Stomach smooth muscle (tissue), 2 donors: ENCODE data around the gene SLC35C1.
"Not testable (repeated sequence)": the region's sequence is repeated elsewhere in the genome, so short reads cannot be mapped to it uniquely, and the experiment has no call there.

ENCODE experiments used
- H3K27ac ChIP-seq: one replicate; pipeline ENCODE4 v1.7.0; 2013; ENCODE audit warnings: mild to moderate bottlenecking, low read length, inconsistent platforms
- H3K27me3 ChIP-seq, 2 donors: one replicate each; pipeline ENCODE4 v1.7.0; 2013; ENCODE audit warnings: low read length in 2 of 2; ENCODE audit not compliant: insufficient read depth in 2 of 2, control insufficient read depth in 1 of 2
- H3K36me3 ChIP-seq, 2 donors: one replicate each; pipeline ENCODE4 v1.7.0; 2013; ENCODE audit warnings: low read length in 2 of 2; ENCODE audit not compliant: control insufficient read depth in 2 of 2, insufficient read depth in 2 of 2
- H3K4me1 ChIP-seq: one replicate; pipeline ENCODE4 v1.7.0; 2013; ENCODE audit warnings: low read length; ENCODE audit not compliant: control insufficient read depth, insufficient read depth
- H3K4me3 ChIP-seq, 2 donors: one replicate each; pipeline ENCODE4 v1.7.0; 2013; ENCODE audit warnings: low read length in 2 of 2
- H3K9ac ChIP-seq, 2 donors: one replicate each; pipeline ENCODE4 v1.7.0; 2013; ENCODE audit warnings: low read length in 2 of 2, mild to moderate bottlenecking in 1 of 2
- H3K9me3 ChIP-seq, 2 donors: one replicate each; pipeline ENCODE4 v1.7.0; 2013; ENCODE audit warnings: low read length in 2 of 2; ENCODE audit not compliant: control insufficient read depth in 2 of 2
- donor health status: healthy.
- donor health status: Pancreatic carcinoma.

The SLC35C1 gene

DNA sequence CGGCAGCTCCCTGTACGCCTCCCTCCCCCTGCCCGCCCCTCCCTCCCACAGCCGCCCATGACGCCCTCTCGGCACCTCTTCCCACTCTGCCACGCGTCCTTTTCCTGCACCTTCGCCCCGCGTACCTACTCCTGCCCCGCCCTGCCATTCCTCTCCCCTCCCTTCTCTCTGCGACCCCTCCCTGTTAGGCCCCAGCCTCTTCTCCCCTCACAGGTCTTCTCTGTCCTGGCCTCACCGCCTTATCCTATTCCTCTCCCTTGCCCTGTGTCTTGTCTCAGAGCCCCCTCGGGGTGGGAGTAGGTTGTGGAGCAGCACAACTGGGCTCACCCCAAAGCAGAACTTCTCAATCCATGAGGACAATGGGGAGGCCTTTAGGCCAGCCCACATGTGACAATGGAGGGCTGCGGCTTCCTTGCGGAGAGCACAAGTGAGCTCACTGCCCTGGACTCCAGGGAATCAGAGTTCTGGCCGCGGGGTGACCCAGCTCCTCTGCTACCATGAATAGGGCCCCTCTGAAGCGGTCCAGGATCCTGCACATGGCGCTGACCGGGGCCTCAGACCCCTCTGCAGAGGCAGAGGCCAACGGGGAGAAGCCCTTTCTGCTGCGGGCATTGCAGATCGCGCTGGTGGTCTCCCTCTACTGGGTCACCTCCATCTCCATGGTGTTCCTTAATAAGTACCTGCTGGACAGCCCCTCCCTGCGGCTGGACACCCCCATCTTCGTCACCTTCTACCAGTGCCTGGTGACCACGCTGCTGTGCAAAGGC, 539 bp downstream of the SLC35C1 start:
- Histone ChIP-seq H3K27ac (peak overlapping the region; percentile 53), H3K27me3 (no peaks in the 10 kb centered on the region), H3K36me3 (peaks cover 0 to 4% of the 10 kb centered on the region in 2 donors), H3K9me3 (no peaks in the 10 kb centered on the region), H3K9ac (peak overlapping the region; percentile 78 to 83), H3K4me1 (peaks cover 36% of the 10 kb centered on the region), H3K4me3 (peak overlapping the region; percentile 91 to 92)

DNA sequence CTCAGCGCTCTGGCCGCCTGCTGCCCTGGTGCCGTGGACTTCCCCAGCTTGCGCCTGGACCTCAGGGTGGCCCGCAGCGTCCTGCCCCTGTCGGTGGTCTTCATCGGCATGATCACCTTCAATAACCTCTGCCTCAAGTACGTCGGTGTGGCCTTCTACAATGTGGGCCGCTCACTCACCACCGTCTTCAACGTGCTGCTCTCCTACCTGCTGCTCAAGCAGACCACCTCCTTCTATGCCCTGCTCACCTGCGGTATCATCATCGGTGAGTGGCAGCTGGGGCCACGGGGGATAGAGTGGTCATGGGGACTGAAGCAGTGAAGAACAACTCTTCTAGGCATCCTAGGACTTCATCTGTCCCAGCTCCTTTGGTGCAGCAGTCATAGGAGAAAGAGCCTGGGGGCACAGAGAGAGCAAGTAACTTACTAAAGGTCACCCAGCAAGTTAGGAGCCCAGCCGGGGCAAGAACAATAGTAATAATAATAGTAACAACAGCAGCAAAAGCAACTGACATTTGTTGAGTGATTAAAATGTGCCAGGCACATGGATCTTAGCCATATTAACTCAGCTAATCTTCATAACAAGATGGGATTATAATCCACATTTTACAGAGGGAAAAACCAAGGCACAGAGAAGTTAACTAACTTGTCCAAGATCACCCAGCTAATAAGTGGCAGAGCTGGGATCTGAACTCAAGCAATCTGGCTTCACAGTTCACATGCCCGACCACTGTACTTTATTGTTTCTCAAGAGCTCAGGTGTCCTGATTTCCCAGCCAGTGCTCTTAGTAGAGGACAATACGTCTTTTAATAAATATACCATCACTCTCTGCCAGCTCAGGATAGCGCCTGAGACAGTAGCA, 1.4 kb downstream of the SLC35C1 start:
- Histone ChIP-seq H3K27me3 (no peaks in the 10 kb centered on the region), H3K36me3 (peaks cover 0 to 6% of the 10 kb centered on the region in 2 donors), H3K27ac (no peak overlapping the region), H3K9me3 (no peaks in the 10 kb centered on the region), H3K4me3 (peak overlapping the region; percentile 91 to 92), H3K4me1 (peaks cover 36% of the 10 kb centered on the region), H3K9ac (peak overlapping the region; percentile 78 to 83)

DNA sequence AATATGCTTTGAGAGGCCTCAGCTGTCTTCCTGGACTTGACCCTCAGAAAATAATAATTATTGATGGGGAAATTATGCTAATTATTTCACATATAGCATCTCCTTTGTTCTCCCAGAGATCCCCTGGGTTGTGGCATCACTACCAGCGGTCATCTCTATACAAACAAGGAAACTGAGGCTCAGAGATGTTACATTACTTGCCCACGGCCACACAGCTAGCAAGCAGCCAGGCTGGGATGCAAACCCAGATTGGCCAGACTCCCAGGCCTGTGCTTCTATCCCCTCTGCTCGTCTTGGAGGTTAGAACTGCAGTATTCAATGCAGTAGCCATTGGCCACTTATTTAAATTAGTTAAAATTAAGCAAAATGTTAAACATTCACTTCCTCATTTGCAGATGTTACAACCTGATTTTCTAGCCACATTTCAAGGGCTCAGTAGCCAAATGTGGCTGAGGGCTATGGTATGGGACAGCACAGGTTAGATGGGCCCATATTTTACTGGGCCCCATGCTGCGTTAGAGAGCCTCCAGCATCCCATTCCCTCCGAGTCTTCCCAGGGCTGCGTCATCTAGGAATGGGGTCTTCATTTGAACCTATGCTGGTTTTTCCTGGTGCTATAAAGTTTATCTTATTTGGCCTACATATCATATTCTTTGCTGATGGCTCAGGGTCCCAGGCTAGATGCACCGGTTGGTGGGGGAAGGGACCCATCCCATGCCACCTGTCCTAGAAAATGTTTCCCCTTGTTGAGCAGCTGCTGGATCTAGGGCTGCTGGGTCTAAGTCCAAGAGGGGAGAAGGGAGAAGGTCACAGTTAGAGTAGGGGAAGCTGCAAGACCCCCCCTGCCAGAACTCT, 2.2 kb downstream of the SLC35C1 start:
- peak overlapping the region in 1 of 2 donors; percentile 55 for H3K9ac ChIP-seq

DNA sequence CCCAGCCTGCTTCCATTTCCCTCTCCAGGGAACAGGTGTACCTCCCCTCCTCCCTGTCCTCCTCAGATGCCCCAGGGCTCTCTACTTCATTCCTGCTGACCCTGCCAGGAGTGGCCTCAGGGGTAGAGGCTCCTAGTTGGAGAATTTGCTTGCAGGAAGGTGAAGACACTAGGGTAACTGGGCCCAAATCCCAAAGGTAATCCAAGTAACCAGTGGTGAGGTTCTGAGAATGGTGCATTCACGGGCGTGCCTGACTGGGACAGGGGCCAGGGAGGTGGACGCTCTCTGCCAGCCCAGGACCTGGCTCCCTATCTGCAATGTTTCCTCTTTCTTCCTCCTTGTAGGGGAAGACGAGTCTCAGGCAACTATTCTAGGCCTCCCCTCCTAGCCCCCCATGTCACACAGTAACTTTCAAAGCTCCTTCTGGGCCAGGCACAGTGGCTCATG, 2.9 kb downstream of the SLC35C1 start:
- no peak overlapping the region for H3K27ac ChIP-seq
- H3K9me3 ChIP-seq: no peaks in the 10 kb centered on the region
- H3K9ac ChIP-seq: no peak overlapping the region
- no peak overlapping the region for H3K4me3 ChIP-seq
- no peaks in the 10 kb centered on the region for H3K27me3 ChIP-seq
- peaks cover 0 to 17% of the 10 kb centered on the region in 2 donors for H3K36me3 ChIP-seq
- peaks cover 36% of the 10 kb centered on the region for H3K4me1 ChIP-seq

More for the DNA sequence above, 2.2 kb downstream of the SLC35C1 start:
- Histone ChIP-seq H3K27me3 (no peaks in the 10 kb centered on the region), H3K36me3 (peaks cover 0 to 14% of the 10 kb centered on the region in 2 donors), H3K4me1 (peaks cover 36% of the 10 kb centered on the region), H3K4me3 (peak overlapping the region in 1 of 2 donors; percentile 91), H3K27ac (no peak overlapping the region), H3K9me3 (no peaks in the 10 kb centered on the region)

DNA sequence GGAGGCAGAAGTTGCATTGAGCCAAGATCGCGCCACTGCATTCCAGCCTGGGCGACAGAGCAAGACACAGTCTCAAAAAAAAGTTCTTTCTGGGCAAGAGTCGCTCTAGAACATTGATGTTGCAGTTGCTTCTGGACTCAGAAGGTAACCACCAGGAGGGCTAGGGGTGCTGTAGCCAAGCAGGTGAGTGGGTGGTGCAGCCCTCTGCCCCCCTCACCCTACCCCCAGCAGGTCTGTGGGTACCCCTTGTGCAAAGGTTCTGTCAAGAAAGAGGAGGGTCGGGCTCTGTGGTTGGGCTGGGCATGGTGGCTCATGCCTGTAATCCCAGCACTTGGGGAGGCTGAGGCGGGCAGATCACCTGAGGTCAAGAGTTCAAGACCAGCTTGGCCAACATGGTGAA, 3.5 kb downstream of the SLC35C1 start:
- not testable (repeated sequence) for H3K9me3 ChIP-seq, H3K4me3 ChIP-seq, H3K9ac ChIP-seq, H3K27me3 ChIP-seq, H3K27ac ChIP-seq
- H3K36me3 ChIP-seq: peaks cover 0 to 17% of the 10 kb centered on the region in 2 donors
- H3K4me1 ChIP-seq: peaks cover 36% of the 10 kb centered on the region

DNA sequence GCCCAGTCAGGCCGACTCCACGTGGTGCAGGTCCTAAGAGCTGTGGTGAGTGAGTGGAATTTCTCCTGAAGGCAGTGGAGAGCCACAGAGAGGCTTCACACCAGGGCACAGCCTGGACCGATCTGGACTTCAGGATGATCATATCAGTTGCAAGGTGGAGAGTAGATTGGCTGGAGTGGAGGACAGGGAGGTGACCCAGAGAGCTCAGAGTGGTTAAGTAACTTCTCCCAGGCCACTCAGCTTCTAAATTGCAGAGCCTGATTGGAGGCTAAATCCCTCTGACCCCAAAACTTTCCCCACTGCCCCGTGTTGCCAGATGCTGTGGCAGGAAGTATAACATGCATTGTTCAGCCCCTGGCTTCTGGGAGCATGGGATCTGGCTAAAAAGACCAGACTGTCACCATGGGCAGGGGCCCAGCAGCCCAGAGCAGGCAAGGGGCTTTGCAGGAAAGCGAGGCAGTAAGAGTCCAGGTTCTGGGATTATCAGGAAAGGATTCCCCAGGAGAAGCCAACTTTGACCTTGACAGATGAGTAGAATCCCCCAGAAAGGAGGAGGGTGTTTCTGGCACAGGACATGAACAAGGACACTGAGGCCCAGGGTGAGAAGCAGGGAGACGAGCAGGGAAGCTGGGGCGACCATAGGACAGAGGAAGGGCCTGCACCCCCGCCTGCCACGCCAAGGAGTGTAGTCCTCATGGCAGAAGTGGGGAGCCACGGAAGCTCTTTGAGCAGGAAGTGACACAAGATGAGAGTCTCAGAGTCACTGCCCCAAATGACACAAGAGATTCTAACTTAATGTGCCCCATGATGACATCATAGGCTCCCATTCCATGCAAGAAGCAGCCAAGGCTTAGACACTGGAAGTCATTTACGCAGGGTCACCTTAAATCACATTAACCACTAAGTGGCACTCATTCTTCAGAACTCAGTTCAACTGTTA, 4.8 kb downstream of the SLC35C1 start:
- Histone ChIP-seq H3K27me3 (no peaks in the 10 kb centered on the region), H3K9ac (no peak overlapping the region), H3K27ac (no peak overlapping the region), H3K36me3 (peaks cover 0 to 17% of the 10 kb centered on the region in 2 donors), H3K9me3 (no peaks in the 10 kb centered on the region), H3K4me1 (peaks cover 30% of the 10 kb centered on the region), H3K4me3 (no peak overlapping the region)

DNA sequence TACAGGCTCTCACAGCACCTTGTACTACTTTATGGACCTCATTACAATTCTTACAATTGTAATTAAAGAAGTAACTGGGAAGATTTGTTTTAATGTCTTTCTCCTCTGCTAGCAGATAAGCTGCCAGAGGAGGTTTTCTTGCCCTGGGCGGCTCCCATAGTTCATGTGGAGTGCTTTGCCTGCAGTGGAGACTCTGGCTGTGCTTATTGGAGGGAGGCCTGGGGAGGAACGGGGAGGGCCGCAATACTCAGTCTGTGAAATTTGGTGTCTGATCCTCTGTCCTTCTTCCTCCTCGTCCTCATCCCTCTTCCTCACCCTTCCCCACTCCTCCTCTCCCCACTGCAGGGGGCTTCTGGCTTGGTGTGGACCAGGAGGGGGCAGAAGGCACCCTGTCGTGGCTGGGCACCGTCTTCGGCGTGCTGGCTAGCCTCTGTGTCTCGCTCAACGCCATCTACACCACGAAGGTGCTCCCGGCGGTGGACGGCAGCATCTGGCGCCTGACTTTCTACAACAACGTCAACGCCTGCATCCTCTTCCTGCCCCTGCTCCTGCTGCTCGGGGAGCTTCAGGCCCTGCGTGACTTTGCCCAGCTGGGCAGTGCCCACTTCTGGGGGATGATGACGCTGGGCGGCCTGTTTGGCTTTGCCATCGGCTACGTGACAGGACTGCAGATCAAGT, 5.6 kb downstream of the SLC35C1 start:
- Histone ChIP-seq H3K9ac (no peak overlapping the region), H3K27ac (no peak overlapping the region), H3K36me3 (peaks cover 0 to 17% of the 10 kb centered on the region in 2 donors), H3K4me3 (no peak overlapping the region), H3K27me3 (no peaks in the 10 kb centered on the region), H3K4me1 (peaks cover 26% of the 10 kb centered on the region), H3K9me3 (no peaks in the 10 kb centered on the region)

DNA sequence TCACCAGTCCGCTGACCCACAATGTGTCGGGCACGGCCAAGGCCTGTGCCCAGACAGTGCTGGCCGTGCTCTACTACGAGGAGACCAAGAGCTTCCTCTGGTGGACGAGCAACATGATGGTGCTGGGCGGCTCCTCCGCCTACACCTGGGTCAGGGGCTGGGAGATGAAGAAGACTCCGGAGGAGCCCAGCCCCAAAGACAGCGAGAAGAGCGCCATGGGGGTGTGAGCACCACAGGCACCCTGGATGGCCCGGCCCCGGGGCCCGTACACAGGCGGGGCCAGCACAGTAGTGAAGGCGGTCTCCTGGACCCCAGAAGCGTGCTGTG, 6.1 kb downstream of the SLC35C1 start:
- Histone ChIP-seq H3K9ac (no peak overlapping the region), H3K27ac (no peak overlapping the region), H3K9me3 (no peaks in the 10 kb centered on the region), H3K4me1 (peaks cover 21% of the 10 kb centered on the region), H3K27me3 (no peaks in the 10 kb centered on the region), H3K36me3 (peaks cover 0 to 17% of the 10 kb centered on the region in 2 donors), H3K4me3 (no peak overlapping the region)

DNA sequence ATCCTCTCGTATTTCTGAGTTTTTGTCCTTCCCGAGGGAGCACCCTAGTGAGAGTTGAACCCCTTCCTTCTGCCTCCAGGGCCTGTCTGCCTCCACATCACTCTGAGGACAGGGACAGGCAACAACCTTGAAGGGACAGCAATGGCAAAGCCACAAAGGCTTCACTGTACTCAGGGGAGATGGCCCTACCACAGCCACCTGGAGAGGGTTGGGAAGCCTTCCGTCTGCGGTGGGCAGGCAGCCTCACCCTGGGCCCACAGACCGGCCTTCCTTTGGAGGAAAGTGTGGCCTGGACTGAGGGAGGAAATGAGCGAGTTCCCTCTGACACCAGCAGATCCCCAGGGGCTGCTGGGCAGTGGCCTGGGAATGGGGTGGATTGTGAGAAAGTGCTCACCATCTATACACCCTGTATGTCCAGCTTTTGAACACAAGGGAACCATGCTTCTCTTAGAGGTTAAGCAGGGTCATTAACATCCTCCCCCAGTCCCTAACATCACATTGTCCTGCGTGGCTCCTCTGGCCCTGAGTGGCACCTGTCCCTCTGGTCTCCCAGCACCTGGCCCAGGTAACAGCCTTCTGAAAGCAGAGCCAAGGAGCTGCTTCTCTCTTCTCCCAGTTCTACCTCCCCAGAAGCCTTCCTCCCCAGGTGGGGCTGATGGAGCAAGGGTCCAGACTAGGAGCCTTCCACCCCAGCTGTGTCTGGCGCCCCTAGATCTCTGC, 6.8 kb downstream of the SLC35C1 start:
- Histone ChIP-seq H3K27ac (no peak overlapping the region), H3K9ac (no peak overlapping the region), H3K27me3 (no peaks in the 10 kb centered on the region), H3K4me3 (no peak overlapping the region), H3K36me3 (peaks cover 0 to 17% of the 10 kb centered on the region in 2 donors), H3K4me1 (peaks cover 15% of the 10 kb centered on the region), H3K9me3 (no peaks in the 10 kb centered on the region)
